Breast epithelium (tissue), 4 donors: Measurements from ENCODE around the gene NECAP2. TPM values are rescaled to one million over a fixed set of nuclear protein-coding genes. Genes with fewer than 3 reads are reported as not detected.
A peak's percentile ranks its signal among the peaks of the same experiment; 100 is the strongest.
"Not testable (repeated sequence)": the region's sequence is repeated elsewhere in the genome, so short reads cannot be mapped to it uniquely, and the experiment has no call there.

Experiments used
- DNase-seq, 2 donors: peaks; one replicate each; pipeline ENCODE4 v3.0.0-alpha.2; 2019; ENCODE audit warnings: low spot score in 2 of 2
- H3K27ac ChIP-seq, 2 donors: fragments of 200-600 bp; sonication (generic) in 1 of 2; one replicate each; pipeline ENCODE4 v1.5.1; 2016 to 2019; ENCODE audit warnings: mild to moderate bottlenecking in 1 of 2
- H3K27me3 ChIP-seq, 2 donors: fragments of 200-600 bp; sonication (generic) in 1 of 2; one replicate each; pipeline versions ENCODE4 v1.5.1 to v1.6.0; 2017 to 2019; ENCODE audit warnings: control low read depth in 1 of 2, mild to moderate bottlenecking in 1 of 2
- H3K36me3 ChIP-seq: fragments of 200-600 bp; one replicate; pipeline ENCODE4 v1.5.1; 2019
- H3K4me1 ChIP-seq, 2 donors: fragments of 200-600 bp; sonication (generic); one replicate each; pipeline ENCODE4 v1.5.1; 2016 to 2019; ENCODE audit warnings: control low read depth in 1 of 2
- H3K4me3 ChIP-seq, 3 donors: fragments of 200-600 bp; sonication (generic); 1 replicate in 2 of 3; 2 replicates in 1 of 3; pipeline ENCODE4 v1.5.1; 2016 to 2019; ENCODE audit warnings: mild to moderate bottlenecking in 3 of 3, moderate library complexity in 2 of 3
- H3K9me3 ChIP-seq, 2 donors: fragments of 200-600 bp; sonication (generic) in 1 of 2; one replicate each; pipeline ENCODE4 v1.5.1; 2016 to 2019; ENCODE audit warnings: control low read depth in 1 of 2
- POLR2A ChIP-seq: fragments of 450-650 bp; IDR thresholded peaks from one replicate; pipeline ENCODE4 v1.6.1; 2016; ENCODE audit warnings: antibody characterized with exemption, mild to moderate bottlenecking, moderate library complexity
- POLR2AphosphoS5 ChIP-seq, 3 donors: sonication (generic); formaldehyde crosslinking; IDR thresholded peaks; one replicate each; pipeline ENCODE4 v1.6.1; 2017; ENCODE audit warnings: antibody characterized with exemption in 3 of 3
- intact Hi-C: fragments of 100-400 bp; cut with DNase I; formaldehyde crosslinking; loops from one replicate; pipeline ENCODE4 v1.15.1; 2023; ENCODE audit warnings: low total_unique reads
- total RNA-seq, 3 donors: library from RNA; depleted of rRNA; stranded (reverse); fragments of >200 nt; gene quantifications; one replicate each; pipeline ENCODE4 v1.1.0, GENCODE V29; 2016
- TF ChIP-seq, protein P1 (sequence below), 3 donors: fragments of 450-650 bp; IDR thresholded peaks; one replicate each; pipeline ENCODE4 v1.5.1; 2016 to 2017; ENCODE audit warnings: antibody characterized with exemption in 3 of 3, mild to moderate bottlenecking in 3 of 3, moderate library complexity in 3 of 3

NECAP2 gene
- total RNA-seq, 3 donors from 2014 or later = 61.2 to 64.0 (median 62.9) TPM

DNA sequence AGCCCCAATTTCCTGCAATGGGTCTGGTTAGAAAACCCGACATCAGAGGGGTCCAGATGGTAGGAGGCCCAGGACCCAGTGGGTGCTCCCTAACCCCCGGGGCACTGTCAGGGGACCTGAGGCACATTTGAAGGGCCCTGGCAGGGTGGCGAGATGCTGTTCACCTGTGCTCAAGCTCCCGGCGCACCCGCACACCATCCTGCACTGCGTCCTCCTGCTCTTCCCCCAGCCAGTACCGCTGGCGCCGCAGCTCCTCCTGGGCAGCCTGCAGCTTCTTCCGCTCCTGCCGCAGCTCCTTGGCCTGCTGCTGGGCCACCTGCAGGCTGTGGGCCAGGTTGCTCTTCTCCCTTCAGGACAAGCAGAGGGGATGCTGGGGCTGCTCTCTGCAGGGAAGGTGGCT is 37.6 kb downstream of the NECAP2 start:
- Histone ChIP-seq H3K27ac (no peak overlapping the region), H3K9me3 (no peaks in the 10 kb centered on the region), H3K36me3 (no peaks in the 10 kb centered on the region), H3K27me3 (no peaks in the 10 kb centered on the region), H3K4me1 (no peaks in the 10 kb centered on the region), H3K4me3 (no peak overlapping the region)
- TF ChIP-seq POLR2AphosphoS5 (IDR thresholded peaks at IDR 0.05) (no peak), POLR2A (no peak)
- TF ChIP-seq, protein P1, sequence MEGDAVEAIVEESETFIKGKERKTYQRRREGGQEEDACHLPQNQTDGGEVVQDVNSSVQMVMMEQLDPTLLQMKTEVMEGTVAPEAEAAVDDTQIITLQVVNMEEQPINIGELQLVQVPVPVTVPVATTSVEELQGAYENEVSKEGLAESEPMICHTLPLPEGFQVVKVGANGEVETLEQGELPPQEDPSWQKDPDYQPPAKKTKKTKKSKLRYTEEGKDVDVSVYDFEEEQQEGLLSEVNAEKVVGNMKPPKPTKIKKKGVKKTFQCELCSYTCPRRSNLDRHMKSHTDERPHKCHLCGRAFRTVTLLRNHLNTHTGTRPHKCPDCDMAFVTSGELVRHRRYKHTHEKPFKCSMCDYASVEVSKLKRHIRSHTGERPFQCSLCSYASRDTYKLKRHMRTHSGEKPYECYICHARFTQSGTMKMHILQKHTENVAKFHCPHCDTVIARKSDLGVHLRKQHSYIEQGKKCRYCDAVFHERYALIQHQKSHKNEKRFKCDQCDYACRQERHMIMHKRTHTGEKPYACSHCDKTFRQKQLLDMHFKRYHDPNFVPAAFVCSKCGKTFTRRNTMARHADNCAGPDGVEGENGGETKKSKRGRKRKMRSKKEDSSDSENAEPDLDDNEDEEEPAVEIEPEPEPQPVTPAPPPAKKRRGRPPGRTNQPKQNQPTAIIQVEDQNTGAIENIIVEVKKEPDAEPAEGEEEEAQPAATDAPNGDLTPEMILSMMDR (IDR thresholded peaks at IDR 0.05) = no peak
- intact Hi-C loops = no loop called here
- DNase-seq = no peak

DNA sequence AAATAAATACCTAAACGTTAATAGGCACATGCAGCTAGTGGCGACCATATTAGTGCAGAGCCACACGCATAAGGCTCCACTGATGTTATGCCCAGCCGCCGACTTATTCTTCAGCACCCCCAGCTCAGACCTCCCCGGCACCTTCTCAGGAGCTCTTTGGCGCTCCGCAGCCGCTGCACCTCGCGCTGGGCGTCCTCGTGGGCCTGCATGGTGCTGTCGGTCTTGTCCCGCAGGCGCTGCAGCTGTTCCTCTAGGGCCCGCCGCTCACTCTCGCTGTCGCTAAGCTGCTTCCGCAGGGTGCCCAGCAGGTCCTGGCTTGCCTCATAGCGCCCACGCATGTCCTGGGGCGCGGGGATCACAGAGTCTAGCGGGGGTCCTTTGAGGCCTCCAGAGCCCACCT is 42.6 kb downstream of the NECAP2 start:
- H3K9me3 ChIP-seq, H3K36me3 ChIP-seq, DNase-seq, H3K4me3 ChIP-seq, H3K27ac ChIP-seq, H3K27me3 ChIP-seq, intact Hi-C loops, H3K4me1 ChIP-seq: not testable (repeated sequence)

DNA sequence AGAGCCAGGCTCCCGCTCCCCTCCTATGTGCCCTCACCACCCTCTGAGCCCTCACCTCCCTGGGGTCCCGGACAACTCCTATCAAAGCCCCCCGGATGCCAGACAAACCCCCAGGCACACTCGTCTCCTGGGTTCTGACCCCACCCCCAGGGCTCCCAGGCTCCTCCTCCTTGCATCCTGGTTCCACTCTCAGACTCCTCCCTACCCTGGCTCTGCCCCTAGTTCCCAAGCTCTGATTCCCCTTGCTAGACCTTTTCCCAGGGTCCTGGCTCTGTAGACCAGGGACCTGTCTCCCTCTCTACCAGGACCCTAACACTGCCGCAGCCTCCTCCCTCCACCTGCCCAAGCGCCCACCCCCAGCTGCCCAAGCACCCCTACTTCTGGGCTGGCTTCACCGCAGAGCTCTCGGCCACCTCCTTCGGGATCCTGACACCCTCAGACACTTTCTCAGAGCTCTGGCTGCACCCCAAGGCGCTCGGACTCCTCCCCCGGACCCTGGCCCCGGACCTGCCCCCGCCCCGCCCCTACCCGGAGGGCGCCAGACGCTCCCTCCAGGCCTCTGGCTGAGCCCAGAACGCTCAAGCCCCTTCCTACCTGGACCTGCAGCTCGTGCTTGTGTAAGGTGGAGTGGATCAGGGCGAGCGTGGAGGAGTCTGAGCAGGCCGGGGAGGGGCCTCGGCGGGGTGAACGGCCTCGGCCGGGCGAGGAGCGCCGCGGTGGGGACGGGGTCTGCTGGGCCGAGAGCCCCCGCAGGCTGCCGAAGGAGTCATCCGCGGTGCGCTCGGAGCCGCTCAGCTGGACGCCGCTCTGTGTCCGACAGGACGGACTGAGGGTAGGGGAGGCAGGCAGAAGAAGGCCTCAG is 43.3 kb downstream of the NECAP2 start:
- H3K4me3 ChIP-seq, H3K27me3 ChIP-seq, H3K9me3 ChIP-seq, H3K27ac ChIP-seq, intact Hi-C loops, H3K4me1 ChIP-seq, H3K36me3 ChIP-seq: not testable (repeated sequence)
- DNase-seq = peak in 1 of 2 donors; percentile 19

DNA sequence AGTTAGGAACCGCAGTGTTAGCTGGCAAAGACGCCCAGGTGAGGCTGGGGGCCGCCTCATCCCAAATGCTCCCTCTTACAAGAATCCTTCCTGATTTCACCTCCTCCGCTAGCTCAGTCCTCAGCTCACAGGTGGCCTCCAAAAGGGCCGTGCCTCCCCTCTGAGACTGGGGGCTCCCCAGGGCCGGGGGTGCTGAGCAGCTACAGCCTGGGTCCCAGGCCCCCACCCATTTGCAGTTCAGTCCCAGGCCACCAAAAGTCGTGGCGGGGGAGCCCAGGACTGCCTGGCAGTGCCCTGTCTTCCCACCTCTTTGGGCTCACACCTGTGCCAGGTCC is 43.9 kb downstream of the NECAP2 start:
- intact Hi-C loops = no loop called here
- Histone ChIP-seq H3K27ac (no peak overlapping the region), H3K4me1 (no peaks in the 10 kb centered on the region), H3K36me3 (no peaks in the 10 kb centered on the region), H3K27me3 (no peaks in the 10 kb centered on the region), H3K4me3 (no peak overlapping the region), H3K9me3 (no peaks in the 10 kb centered on the region)
- TF ChIP-seq POLR2AphosphoS5 (IDR thresholded peaks at IDR 0.05) = no peak
- TF ChIP-seq, protein P1 (IDR thresholded peaks at IDR 0.05) = no peak
- DNase-seq = no peak

DNA sequence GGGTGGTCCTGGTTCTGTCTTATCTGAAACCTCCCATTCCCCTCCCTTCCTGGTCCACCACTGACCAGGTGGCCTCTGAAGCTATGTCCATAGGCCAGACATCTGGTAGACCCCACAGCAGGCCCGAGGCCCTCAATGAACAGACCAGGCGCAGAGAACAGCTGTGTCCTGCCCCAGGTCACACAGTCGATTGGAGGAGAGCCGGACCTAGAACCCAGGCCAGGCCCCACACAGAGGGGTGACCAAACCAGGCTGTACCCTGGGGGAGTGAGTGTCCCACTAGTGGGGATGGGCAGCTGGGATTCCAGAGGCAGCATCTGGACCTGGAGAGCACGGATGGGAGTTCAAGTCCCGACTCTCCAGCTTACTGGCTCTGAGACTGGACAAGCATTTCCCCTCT is 44.4 kb downstream of the NECAP2 start:
- Histone ChIP-seq H3K27ac (no peak overlapping the region), H3K4me3 (no peak overlapping the region), H3K36me3 (no peaks in the 10 kb centered on the region), H3K4me1 (no peaks in the 10 kb centered on the region), H3K27me3 (no peaks in the 10 kb centered on the region), H3K9me3 (no peaks in the 10 kb centered on the region)
- TF ChIP-seq, protein P1 (IDR thresholded peaks at IDR 0.05) = no peak
- TF ChIP-seq POLR2A = no peak
- no peak for TF ChIP-seq POLR2AphosphoS5 (IDR thresholded peaks at IDR 0.05)
- DNase-seq = peak in 1 of 2 donors; percentile 52
- intact Hi-C loops = no loop called here

DNA sequence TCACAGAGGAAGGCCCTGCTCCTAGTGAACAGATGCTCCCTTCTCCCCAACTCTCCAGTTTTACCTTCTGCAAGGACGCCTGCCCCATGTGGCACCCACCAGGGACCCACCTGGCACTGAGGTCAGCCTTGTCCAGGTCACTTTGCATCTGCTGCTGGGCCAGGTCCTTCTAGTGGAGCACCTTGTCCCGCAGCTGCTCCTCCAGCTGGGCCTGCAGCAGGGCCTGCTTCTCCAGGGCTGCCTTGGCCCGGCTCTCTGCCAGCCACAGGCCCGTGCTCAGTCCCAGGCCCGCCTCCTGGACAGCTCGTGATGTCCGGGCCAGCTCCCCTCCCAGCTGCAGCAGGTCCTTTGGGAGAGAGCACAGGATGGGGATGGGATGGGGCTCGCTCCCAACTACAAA is 45.8 kb downstream of the NECAP2 start:
- H3K4me3 ChIP-seq, H3K36me3 ChIP-seq, H3K9me3 ChIP-seq, H3K27me3 ChIP-seq, intact Hi-C loops, H3K4me1 ChIP-seq, H3K27ac ChIP-seq: not testable (repeated sequence)
- peak in 1 of 2 donors; percentile 33 for DNase-seq

DNA sequence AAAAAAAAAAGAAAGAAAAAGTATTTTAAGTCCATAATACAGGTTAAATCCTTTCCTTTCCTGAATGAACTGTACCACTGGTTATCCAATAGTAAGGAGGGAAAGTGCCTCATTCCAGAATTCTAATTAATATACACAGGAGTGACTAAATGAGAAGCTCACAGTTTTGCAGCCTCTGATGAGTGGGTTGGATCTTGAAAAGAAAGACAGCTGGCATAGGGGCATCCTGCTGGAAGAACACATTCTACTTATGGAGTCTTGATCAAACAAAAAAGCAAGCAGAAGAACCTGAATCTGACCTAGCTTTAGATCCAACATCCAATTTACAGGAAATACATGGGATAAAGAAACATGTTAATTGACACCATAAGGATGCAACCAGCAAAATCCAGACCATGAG is 46.5 kb downstream of the NECAP2 start:
- intact Hi-C loops, H3K27ac ChIP-seq, H3K9me3 ChIP-seq, H3K36me3 ChIP-seq, DNase-seq, H3K4me3 ChIP-seq, H3K4me1 ChIP-seq, H3K27me3 ChIP-seq: not testable (repeated sequence)

DNA sequence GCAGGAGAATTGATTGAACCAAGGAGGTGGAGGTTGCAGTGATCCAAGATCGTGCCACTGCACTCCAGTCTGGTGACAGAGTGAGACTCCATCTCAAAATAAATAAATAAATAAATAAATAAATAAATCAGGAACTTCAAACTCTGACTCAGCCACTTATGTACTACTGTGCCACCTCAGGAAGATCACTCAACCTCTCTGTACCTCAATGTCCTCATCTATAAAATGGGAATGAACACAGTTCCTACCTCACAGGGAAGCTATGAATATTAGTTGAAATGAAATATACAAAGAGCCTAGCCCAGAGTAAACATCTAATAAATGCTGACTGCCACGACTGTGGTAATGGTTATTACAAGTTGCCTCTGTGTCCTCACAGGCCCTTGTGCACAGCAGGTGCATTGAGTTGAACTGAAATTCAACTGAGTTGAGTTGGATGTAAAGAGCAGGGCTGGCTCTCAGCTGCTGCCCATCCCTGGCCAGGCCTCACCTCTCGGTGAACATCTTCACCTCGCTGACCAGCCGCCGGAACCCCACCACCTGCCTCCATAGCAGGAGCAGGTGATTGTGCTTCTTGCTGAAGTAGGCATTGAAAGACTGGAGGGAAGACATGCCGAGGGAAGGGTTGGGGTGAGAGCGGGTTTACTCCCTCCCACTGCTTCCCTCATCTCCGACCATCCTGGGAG is 48.8 kb downstream of the NECAP2 start:
- DNase-seq = peak in 1 of 2 donors; percentile 15
- not testable (repeated sequence) for H3K4me1 ChIP-seq

More for the DNA sequence above, 48.8 kb downstream of the NECAP2 start:
- H3K9me3 ChIP-seq, H3K4me3 ChIP-seq, H3K27me3 ChIP-seq, H3K27ac ChIP-seq, intact Hi-C loops, H3K36me3 ChIP-seq: not testable (repeated sequence)
